ENCODE data around the gene CTLA4. TPM values are rescaled to one million over a fixed set of nuclear protein-coding genes. Genes with fewer than 3 reads are reported as not detected.

CTLA4 gene
- total and polyA plus RNA-seq, 9 of the 15 experiments (the other 6 are each of a cell fraction or from before 2014, with no cell fraction given): 0.10 to 0.22 (median 0.11) TPM; not detected in 4

DNA sequence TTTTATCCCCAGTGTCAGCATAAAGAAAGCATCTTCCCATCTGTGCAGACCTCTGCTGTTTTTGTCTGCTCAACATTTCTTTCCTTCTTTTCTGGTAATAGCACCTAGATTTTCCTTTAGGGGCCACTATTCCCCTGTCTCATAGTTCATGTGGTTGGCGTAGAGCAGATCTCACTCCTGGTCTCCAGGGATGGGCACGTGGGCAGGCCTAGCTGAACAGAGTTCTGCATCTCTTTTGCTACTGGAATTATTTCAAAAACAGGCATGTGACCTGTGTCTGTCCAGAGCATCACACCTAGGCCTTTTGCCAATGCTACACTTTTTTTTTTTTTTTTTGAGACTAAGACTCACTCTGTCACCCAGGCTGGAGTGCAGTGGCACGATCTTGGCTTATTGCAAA lies 51.3 kb downstream of the CTLA4 start:
- in situ Hi-C loops (cut with MboI): no loop called here
- intact Hi-C loops (cut with micrococcal nuclease): no loop called here
- 0% methylated on average over 1 of the region's 3 CpGs for WGBS (ENCODE audit: insufficient coverage, low coverage, missing lambda C conversion rate)
- Histone ChIP-seq H4K20me1 (replicated peaks; ENCODE audit: control insufficient read depth, insufficient read depth, low read length) (no peaks in the 10 kb centered on the region), H3K9ac (ENCODE audit: insufficient read depth in 1 of 2, low read depth in 2 of 2, low read length in 2 of 2) (no peak overlapping the region), H3K9me1 (ENCODE audit: control insufficient read depth, insufficient read depth, low read length) (no peaks in the 10 kb centered on the region), H3K36me3 (ENCODE audit: control insufficient read depth, insufficient read depth, low read length) (no peaks in the 10 kb centered on the region), H3K4me2 (ENCODE audit: insufficient read depth, low read length) (no peak overlapping the region), H3K9me3 (replicated peaks; ENCODE audit: control insufficient read depth, insufficient read depth, low read depth, low read length) (no peaks in the 10 kb centered on the region), H3K27ac (ENCODE audit: extremely low read depth, low read depth, low read length) (no peak overlapping the region), H3K27me3 (ENCODE audit: control insufficient read depth in 2 of 2, insufficient read depth in 2 of 2, low read length in 2 of 2) (no peaks in the 10 kb centered on the region; a peak in 2 of 5 replicates), H2AFZ (ENCODE audit: low read depth, low read length) (no peak overlapping the region), H3K4me1 (replicated peaks in 1 of 2; ENCODE audit: control insufficient read depth in 2 of 2, insufficient read depth in 2 of 2, low read length in 2 of 2) (no peaks in the 10 kb centered on the region), H3K79me2 (ENCODE audit: control insufficient read depth, insufficient read depth, low read length) (no peaks in the 10 kb centered on the region), H3K4me3 (no peak overlapping the region)
- CTCF ChIA-PET (ENCODE audit: low intra/inter-chr PET ratio): no interaction called here
- ATAC-seq (no peak), DNase-seq (ENCODE audit: extremely low read depth in 1 of 4, low spot score in 3 of 4) (no peak), FAIRE-seq (no peak)
- TF ChIP-seq RBM25 (IDR thresholded peaks at IDR 0.05; ENCODE audit: low read depth, low read length, severe bottlenecking): no peak
- TF ChIP-seq PCBP2 (IDR thresholded peaks at IDR 0.05; ENCODE audit: low read depth, low read length, poor library complexity, severe bottlenecking): no peak
- TF ChIP-seq STAT5B (CRISPR knock-in tag; IDR thresholded peaks at IDR 0.05): no peak
- TF ChIP-seq ZNF717 (CRISPR knock-in tag; IDR thresholded peaks at IDR 0.05): no peak
- TF ChIP-seq NFE2 (IDR thresholded peaks at IDR 0.05; ENCODE audit: low read depth): no peak
- no peak for TF ChIP-seq BCOR (IDR thresholded peaks at IDR 0.05)
- BruUV-seq (replicated peaks): no TSS peak
- POLR2A ChIA-PET: no interaction called here

Other genes starting within 250 kb of the CTLA4 start
- gene CD28, start 161.1 kb upstream of the CTLA4 start, total RNA-seq (2014; rRNA removed): not detected in 2 replicates
- not detected in 2 replicates for gene CD28, start 161.1 kb upstream of the CTLA4 start, total RNA-seq (2014; rRNA removed; fragmentation: Illumina TruSeq; extraction: Trizol)
- not detected in 2 replicates for gene CD28, start 161.1 kb upstream of the CTLA4 start, total RNA-seq (2015; rRNA removed; fragmentation: Illumina TruSeq; extraction: Trizol)
- gene CD28, start 161.1 kb upstream of the CTLA4 start, total RNA-seq (2021): 0.11 TPM in 2 replicates
- not detected in 2 replicates for gene CD28, start 161.1 kb upstream of the CTLA4 start, polyA plus RNA-seq (2011; rRNA removed)
- not detected in 2 replicates for gene CD28, start 161.1 kb upstream of the CTLA4 start, polyA plus RNA-seq (2014; fragmentation: Illumina TruSeq; extraction: Trizol)
- under 1 TPM in 1 of 2 experiments, not detected in 1; 0.01 TPM for gene CD28, start 161.1 kb upstream of the CTLA4 start, polyA plus RNA-seq (2014; fragmentation: Nextera tagmentation; extraction: Ambion mirVana)
- gene CD28, start 161.1 kb upstream of the CTLA4 start, polyA plus RNA-seq (2014; rRNA removed): not detected in 2 replicates
- gene ICOS, start 69.0 kb downstream of the CTLA4 start, total RNA-seq (2014; rRNA removed): not detected in 2 replicates
- gene ICOS, start 69.0 kb downstream of the CTLA4 start, total RNA-seq (2014; rRNA removed; fragmentation: Illumina TruSeq; extraction: Trizol): not detected in 2 replicates
- not detected in 2 replicates for gene ICOS, start 69.0 kb downstream of the CTLA4 start, total RNA-seq (2015; rRNA removed; fragmentation: Illumina TruSeq; extraction: Trizol)
- gene ICOS, start 69.0 kb downstream of the CTLA4 start, total RNA-seq (2021): 0.27 TPM in 1 of 2 replicates, not detected in the other
- gene ICOS, start 69.0 kb downstream of the CTLA4 start, polyA plus RNA-seq (2011; rRNA removed): not detected in 2 replicates
- gene ICOS, start 69.0 kb downstream of the CTLA4 start, polyA plus RNA-seq (2014; fragmentation: Illumina TruSeq; extraction: Trizol): not detected in 2 replicates
- gene ICOS, start 69.0 kb downstream of the CTLA4 start, polyA plus RNA-seq (2014; fragmentation: Nextera tagmentation; extraction: Ambion mirVana): not detected
- gene ICOS, start 69.0 kb downstream of the CTLA4 start, polyA plus RNA-seq (2014; rRNA removed): not detected in 2 replicates